Right ventricle myocardium inferior (tissue), 1 donor: ENCODE data around the gene BAK1. TPM values are rescaled to one million over a fixed set of nuclear protein-coding genes. Genes with fewer than 3 reads are reported as not detected.
"Not testable (repeated sequence)": the region's sequence is repeated elsewhere in the genome, so short reads cannot be mapped to it uniquely, and the experiment has no call there.

Source experiments
- ATAC-seq: fragments of 200-7000 bp; cut with Tn5 transposase; one replicate; pipeline ENCODE4 v1.9.1; 2020; ENCODE audit warnings: mild to moderate bottlenecking, moderate library complexity
- DNase-seq: peaks from one replicate; pipeline ENCODE4 v3.0.0; 2021; ENCODE audit errors: missing footprints
- intact Hi-C: fragments of 100-400 bp; cut with DNase I; formaldehyde crosslinking; loops from one replicate; pipeline ENCODE4 v1.11.0; 2022
- total RNA-seq: library from RNA; stranded (reverse); fragmentation: NEBNext Ultra II Directional; extraction: Animal tissue kit (Norgen Biotek cat#: 25700); gene quantifications from one replicate; pipeline ENCODE4 v1.2.1, GENCODE V29; 2021
- donor health status: DM: no; HTN: yes; CAD: no; lungs with severe emphysema.

BAK1 gene
- total RNA-seq, 1 donor from 2014 or later = 25.4 TPM

DNA sequence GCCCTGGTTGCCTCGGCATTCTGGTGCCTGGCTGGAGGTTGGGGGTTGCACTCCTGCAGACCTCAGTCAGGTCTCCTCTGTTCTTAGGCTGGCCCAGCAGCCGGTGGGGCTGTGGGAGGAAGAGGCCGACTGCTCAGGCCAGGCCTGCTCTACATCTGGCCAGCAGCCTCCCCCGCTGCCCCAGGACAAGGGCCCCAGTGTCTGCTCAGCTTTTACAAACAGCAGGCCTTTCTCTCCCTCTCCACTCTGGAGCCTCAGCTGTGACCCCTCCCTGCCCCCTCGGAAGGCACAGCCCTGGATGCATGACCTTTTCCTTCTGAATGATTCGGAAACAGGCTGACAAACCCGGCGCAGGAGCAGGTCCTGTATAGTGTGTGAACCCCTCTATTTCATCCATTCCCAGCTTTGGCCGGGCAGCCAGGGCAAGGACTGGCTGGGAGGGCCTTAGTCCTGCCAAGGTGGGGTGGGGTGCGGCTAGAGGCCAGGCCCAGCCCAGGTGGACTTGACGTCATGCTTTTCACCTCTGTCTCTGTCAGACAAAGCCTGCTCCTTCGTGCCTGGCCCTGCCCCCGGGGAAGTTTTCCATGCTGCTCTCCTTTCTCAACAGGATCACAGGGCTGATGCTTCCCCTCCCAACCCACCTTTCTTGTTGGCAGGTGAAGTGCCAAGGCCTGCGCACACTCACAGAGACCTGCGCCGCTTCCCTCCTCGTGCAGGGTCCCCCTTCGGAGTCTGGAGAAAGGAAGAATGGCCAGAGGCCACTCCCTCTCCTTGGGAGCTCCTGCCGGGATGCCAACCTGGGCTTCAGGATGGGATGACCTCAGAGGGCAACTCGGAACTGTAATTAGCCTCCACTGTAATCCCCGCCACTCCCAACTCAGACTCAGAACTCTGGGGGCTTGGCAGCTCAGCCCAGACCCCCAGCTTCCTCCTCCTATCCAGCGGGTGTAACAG lies 31.0 kb upstream of the BAK1 start:
- DNase-seq = no peak
- intact Hi-C loops = no loop called here
- peak; percentile 58 for ATAC-seq

DNA sequence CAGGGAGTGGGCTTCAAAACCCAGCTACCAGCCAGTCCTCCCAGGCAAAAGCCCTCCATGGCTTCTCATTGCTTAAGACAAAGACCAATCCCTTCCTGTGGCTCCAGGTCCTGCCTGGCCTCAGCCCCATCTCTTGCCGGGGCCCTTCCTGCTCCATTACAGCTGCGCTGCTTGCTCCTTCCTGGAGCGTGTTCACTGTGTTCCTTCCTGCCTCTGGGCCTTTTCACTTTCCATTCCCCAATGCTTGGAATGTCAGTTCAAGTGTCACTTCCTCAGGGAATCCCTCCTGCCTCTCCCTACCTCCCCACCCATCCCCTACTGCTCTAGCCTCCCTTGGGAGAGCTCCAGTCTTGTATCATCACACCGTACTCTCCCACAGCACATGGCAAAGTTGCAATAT lies 30.0 kb upstream of the BAK1 start:
- DNase-seq = no peak
- intact Hi-C loops = no loop called here
- ATAC-seq = no peak

DNA sequence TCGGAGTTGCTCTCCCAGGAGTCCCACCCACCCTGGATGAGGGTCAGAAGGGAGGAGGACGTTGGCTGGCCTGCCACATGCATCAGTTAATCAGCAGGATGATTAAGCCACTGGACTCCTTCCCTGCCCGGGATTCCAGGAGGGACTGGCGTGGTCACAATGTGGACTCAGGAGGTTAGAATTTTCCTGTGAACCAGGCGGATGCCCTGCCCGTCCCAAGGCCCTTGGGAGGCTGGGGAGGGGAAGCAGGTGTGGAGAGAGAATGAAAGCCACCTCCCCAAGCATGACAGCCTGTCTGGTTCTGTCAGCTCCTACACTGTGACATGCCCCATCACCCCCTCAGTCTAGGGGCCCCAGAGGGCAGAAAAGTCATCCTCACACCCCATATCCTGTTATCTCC lies 29.5 kb upstream of the BAK1 start:
- DNase-seq (peak; percentile 76), ATAC-seq (peak; percentile 77)
- intact Hi-C loops = loop anchor here (2.0 kb wide), 1 partner anchor 19 kb away; no protein-coding TSS in a partner anchor

DNA sequence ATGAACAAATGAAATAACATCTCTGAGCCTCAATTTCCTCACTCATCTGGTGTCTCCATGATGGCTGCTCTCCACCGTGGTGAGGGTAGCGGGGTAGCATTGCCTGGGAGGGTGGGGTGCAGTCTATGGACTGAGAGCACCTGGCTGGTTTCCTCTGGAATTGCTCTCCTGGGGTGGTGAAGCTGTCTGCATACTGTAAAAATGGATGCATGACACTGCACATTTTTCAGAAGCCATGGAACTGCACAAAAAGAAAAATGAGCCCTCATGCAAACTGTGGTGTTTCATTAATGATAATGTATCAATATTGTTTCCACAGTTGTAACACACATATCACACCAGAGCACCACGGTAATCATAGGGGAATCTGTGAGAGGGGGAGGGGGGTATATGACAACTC lies 28.9 kb upstream of the BAK1 start:
- intact Hi-C loops = loop anchor here (2.0 kb wide), 1 partner anchor 18 kb away; no protein-coding TSS in a partner anchor
- no peak for ATAC-seq
- no peak for DNase-seq

DNA sequence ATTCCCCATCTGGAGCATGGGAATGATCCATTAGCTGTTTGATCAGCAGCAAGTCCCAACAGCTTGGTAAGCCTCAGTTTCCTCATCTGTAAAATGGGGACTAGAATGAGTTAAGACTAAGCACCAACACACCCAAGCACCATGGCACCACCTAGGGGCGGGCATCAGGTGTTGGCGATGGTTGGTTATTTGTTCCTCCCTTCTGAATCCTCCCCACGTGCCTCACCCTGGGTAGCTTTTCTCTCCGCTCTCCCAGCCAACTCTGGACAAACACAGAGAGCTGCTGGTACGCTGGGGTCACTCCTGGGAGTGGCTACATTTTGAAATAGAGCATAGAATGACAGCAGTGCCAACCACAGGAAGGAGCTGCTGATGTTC lies 27.7 kb upstream of the BAK1 start:
- DNase-seq (no peak), ATAC-seq (no peak)
- intact Hi-C loops = loop anchor here (2.0 kb wide), 1 partner anchor 17 kb away; no protein-coding TSS in a partner anchor

DNA sequence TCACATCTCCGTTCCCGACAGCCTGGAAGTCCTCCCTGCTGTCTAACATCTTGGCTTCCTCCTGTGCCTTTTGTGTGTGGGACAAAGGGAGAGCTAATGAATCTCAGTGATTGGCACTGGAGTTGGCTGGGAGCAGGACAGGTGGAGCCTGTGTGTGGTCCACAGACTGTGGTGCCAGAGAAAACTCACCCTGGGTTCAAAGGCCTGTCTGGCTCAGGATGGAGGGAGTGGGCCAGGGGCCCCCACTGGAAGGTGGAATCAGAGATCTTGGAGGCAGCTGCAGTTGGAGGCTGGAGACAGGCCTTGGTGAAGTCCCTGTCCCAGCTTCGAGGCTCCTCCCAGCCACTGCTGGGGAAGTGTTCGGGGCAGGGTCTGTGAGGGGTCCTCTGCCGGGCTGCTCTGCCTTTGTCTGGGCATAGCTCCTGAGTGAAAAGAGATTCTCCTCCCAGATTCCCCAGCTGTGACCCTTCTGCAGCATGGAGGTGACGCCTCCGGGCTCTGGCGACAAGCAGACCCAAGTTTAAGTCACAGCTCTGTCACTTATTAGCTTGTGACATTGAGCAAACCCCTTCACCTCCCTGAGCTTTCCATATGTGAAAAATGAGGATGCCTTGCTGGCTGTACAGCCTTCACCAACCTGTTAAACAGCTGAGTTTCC lies 27.2 kb upstream of the BAK1 start:
- intact Hi-C loops = no loop called here
- DNase-seq = no peak
- ATAC-seq = no peak

DNA sequence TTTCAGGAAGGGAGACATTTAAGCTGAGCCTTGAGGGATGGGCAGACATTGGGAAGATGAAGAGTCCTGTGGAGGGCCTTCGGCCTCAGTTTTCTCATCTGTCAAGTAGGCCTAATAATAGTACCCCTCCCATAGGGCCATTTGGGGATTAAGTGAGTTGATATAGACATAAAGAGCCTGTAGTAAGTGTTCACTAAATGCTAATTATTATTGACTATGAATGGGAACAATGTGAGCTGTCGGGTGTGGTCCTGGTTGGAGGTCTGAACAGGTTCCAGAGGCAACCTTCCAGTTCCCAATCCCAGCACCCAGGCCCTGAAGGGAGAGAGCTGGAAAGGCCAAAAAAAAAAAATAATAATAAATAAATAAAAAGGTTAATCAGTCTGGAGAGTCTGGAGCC lies 26.6 kb upstream of the BAK1 start:
- ATAC-seq (no peak), DNase-seq (no peak)
- intact Hi-C loops = no loop called here

DNA sequence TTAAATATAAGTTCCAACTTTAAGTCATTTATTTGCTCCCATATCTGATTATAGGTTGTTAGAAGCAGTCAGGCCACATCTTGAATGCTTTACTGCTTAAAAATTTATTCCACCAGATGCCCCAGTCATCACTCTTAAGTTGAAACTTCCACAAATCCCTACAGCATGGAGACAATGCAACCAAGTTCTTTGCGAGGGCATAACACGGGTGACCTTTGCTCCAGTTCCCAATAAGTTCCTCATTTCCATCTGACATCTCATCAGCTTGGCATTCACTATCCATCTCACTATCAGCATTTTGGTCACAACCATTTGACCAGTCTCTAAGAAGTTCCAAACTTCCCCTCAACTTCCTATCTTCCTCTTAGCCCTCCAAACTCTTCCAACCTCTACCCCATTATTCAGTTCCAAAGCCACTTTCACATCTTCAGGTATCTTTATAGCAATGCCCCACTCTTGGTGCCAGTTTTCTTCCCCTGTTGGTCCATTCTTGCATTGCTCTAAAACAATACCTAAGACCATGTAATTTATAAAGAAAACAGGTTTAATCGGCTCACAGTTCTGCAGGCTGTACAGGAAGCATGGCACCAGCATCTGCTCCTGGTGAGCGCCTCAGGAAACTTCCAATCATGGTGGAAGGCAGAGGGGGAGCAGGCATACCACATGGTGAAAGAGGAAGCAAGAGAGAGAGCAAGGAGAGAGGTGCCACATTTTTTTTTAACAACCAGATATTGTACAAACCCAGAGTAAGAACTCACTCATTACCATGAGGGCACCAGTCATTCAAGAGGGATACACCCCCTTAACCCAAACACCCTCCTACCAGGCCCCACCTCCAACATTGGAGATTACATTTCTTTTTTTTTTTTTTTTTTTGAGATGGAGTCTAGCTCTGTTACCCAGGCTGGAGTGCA lies 25.1 kb upstream of the BAK1 start:
- intact Hi-C loops = no loop called here
- ATAC-seq = no peak

DNA sequence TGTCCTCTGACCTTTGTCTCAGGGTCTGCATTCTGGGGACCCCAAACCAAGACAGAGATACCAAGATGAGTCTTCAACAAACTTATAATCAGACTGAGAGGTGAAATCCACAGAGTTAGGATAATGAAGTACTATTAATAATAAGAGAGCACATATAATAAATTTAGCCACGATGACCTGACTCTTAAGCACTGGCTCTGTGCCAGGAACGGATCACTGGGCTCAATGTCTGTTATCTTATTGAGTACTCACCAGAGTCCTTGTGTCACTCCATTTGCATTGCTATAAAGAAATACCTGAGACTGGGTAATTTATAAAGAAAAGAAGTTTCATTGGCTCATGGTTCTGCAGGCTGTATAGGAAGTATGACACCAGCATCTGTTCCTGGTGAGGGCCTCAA lies 22.1 kb upstream of the BAK1 start:
- intact Hi-C loops = no loop called here
- ATAC-seq (no peak), DNase-seq (no peak)

More for the DNA sequence above, 25.1 kb upstream of the BAK1 start:
- DNase-seq = no peak

DNA sequence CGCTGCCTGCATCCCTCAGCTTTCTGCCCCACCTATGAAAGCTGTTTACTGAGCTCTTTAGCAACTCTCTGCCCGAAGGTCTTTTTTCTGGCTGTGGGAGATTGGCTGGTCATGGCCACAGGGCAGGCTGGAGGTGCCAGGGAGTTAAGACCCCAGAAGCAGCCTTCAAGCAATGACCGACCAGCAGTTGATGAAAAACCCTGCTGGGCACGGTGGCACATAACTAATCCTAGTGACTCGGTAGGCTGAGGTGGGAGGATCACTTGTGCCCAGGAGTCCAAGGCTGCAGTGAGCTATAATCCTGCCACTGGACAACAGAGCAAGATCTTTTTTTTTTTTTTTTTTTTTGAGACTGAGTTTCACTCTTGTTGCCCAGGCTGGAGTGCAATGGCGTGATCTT lies 20.7 kb upstream of the BAK1 start:
- intact Hi-C loops = no loop called here
- DNase-seq (no peak), ATAC-seq (no peak)

DNA sequence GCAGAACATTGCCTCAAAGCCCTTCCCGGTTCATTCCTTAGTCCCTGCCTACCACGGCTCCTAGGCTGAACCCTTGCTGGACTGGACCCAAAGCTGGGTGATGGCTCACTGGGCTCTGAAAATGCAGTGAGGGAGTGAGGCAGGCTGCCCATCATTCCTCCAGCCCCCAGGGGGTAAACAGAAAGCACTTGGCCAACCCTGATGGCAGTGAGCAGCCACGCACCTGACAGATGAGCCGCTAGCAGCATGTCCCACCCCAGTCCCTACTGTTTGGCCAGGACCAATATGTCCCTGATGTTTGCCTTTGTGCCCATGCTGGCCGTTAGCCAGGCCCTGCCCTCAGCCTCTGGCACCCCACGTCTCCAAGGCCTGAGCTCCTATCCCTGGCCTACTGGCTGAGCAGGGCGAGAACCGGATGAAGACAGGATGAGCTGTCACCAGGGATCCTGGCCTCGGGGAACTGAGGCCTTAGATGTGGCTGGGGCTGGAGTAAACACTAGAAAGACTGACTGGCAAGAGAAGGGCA lies 19.4 kb upstream of the BAK1 start:
- intact Hi-C loops = no loop called here
- peak; percentile 50 for DNase-seq
- ATAC-seq = peak; percentile 11

DNA sequence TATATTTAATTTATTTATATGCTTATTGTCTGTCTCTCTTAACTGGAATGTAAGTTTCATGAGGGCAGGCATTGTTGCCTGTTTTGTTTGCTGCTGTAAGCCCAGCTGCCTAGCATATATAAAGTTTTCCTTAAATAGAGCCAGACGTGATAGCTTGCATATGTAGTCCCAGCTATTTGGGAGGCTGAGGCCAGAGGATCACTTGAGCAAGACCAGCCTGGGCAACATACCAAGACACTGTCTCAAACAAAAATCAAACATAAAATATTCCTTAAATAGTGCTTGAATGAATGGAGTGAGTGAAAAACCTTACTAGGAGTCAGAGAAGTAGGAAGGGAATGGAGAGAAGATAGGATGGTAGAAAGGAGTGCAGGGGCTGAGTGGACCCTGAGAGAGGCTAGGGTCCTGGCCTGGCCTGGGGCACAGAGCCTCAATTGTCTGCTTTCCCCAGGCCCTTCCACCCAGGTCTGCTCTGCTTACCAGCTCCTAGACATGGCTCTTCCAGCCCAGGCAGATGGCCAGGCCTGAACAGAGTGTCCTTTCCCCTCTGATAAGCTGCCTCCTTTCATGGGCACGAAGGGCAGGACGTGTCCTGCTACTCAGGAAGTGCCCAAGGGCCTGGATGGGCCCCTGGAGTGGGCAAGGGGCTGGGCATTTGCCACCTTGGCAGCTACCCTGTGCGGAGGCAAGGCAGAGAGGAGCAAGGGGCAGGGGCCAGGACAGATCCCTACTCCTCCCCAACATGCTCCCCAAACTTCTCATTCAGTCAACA lies 17.7 kb upstream of the BAK1 start:
- DNase-seq (peak; percentile 74), ATAC-seq (peak; percentile 91)
- intact Hi-C loops = no loop called here

DNA sequence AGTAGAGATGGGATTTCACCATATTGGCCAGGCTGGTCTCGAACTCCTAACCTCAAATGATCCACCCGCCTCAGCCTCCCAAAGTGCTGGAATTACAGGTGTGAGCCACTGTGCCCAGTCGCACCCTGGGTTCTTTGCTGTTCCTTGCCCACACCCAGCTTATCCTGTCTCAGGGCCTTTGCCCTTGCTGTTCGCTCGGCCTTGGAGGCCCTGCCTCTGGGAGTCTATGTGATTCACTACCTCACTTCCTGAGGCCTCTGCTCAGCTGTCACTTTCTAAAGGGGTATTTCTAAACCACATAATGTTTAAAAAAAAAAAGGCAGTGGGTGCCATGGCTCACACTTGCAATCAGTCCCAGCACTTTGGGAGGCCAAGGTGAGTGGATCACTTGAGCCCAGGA lies 16.8 kb upstream of the BAK1 start:
- intact Hi-C loops, ATAC-seq, DNase-seq: not testable (repeated sequence)

DNA sequence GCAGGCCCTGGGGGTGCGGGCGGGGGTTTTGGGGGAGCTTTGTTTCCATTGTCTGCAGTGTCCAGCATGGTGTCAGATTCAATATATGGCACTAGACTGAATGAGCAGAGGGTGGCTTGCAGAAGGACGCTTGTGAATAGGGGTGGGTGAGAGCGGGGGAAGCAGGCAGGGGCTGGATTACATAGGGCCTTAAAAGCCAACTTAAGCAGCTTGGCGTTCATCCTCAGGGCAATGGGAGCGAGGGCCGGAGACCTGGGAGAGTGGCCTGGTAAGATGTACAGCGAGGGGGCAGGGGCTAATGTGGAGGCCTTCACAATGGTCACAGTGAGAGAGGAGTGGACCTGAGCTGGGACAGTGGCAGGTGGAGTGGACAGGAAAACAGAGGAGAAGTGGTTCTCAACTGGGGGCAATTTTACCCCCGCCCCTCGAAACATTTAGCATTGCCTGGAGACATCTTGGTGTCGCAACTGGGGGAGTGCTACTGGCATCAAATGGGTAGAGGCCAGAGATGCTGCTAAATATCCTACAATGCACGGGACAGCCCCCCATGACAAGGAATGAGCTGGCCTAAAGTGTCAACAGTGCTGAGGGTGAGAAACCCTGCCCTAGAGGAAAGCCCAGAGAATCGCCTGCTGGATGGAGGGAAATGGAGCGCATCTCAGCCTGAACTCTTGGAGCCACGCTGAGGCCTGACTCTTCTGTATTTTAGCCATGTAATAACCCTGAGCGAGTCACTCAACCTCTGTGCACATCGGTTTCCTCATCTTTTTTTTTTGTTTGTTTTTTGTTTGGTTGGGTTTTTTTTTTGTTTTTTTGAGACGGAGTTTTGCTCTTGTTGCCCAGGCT lies 15.1 kb upstream of the BAK1 start:
- intact Hi-C loops = no loop called here

DNA sequence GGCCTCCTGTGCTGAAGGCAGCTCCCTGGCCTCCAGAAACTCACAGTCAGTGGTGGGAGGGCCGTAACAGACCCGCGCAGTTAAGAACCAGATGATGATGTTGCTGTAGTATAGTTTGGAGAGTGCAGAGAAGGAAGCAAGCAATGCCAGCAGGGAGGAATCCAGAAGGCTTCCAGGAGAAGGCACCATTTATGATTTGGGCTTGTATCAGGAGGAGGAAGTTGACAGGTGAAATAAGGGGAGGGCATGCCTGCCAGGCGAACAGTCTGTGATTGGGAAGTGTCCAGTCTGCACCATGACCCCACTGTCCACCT lies 13.3 kb upstream of the BAK1 start:
- no peak for DNase-seq
- ATAC-seq = no peak
- intact Hi-C loops = no loop called here

More for the DNA sequence above, 15.1 kb upstream of the BAK1 start:
- DNase-seq (peak; percentile 53), ATAC-seq (no peak)

DNA sequence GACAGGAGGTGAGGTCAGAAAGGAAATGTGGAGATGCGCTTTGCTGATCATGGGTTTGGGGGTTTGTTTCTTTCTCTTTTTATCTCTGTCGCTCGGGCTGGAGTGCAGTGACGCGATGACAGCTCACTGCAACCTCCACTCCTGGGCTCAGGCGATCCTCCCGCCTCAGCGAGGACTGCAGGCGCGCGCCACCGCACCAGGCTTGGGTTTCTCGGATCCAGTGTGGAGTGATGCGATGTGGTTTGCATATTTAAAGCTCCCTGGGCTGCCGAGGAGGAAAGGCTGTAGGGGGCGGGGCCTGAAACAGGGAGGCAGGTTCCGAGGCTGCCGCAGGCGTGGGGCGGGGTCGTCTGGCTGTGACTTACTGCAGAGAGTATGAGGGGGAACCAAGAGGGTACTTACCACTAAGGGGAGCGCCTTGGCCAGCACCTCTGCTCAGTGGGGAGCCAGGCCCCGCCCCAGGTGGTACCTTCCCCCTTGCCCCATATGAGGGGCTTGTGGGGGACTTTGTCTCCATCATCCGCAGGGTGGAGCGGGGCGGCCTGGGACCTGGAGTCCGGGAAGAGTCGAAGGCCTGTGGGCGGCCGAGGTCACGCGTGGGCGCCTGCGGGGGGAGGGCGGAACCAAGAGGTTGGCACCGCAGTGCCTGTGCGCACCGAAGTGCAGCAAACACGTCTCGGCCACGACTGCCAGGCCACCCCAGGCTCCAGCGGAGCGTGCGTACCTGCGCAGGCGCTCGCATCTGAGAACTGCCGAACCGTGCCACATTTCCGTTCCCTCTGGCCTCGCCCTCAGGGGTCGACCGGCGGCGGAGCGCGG lies 12.7 kb upstream of the BAK1 start:
- intact Hi-C loops = no loop called here
- ATAC-seq = no peak
- DNase-seq = no peak

DNA sequence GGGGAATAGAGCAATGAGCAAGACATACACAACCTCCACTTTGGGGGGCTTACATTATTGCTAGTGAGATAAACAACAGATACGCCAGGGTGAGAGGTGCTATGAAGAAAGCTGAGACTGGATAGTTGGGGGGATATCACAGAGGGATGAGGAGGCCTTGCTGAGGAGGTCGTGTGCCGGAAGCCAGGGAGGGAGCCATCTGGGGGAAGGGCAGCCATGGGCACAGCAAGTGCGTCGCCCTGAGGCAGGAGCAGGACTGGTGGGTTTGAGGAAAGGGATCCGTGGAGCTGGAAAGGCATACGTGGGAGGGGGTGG lies 12.2 kb upstream of the BAK1 start:
- ATAC-seq (no peak), DNase-seq (peak; percentile 11)
- intact Hi-C loops = no loop called here
